Neural cell (in vitro differentiated cells): ENCODE results near the gene DOCK7.

Experiments
- CTCF ChIP-seq: fragments of 450-650 bp; IDR thresholded peaks from 2 replicates; pipeline ENCODE4 v1.5.1; 2014; ENCODE audit warnings: antibody characterized with exemption, mild to moderate bottlenecking, moderate library complexity; ENCODE audit not compliant: poor library complexity, severe bottlenecking
- RAD21 ChIP-seq: fragments of 450-650 bp; conservative IDR thresholded peaks from 2 replicates; pipeline ENCODE4 v1.6.1; 2014; ENCODE audit warnings: antibody characterized with exemption, mild to moderate bottlenecking, moderate library complexity

- TF ChIP-seq CTCF, result no peak
- TF ChIP-seq RAD21, result no peak
These were observed 147.1 kb downstream of the DOCK7 start for GRCh38 chr1:62541048-62541447.
